GM12891 (cell line): ENCODE results near the gene ILDR2.

ENCODE experiments used
- POLR2A ChIP-seq: IDR thresholded peaks from 2 replicates; pipeline ENCODE4 v1.6.1; 2011; ENCODE audit warnings: low read depth, low read length, control low read depth
- POLR2AphosphoS5 ChIP-seq: IDR thresholded peaks from 2 replicates; pipeline ENCODE4 v1.6.1; 2011; ENCODE audit warnings: low read depth, low read length, control low read depth
- SPI1 ChIP-seq: IDR thresholded peaks from 2 replicates; pipeline ENCODE4 v1.6.1; 2011; ENCODE audit warnings: low read depth, low read length, control low read depth
- TAF1 ChIP-seq: IDR thresholded peaks from 2 replicates; pipeline ENCODE4 v1.6.1; 2011; ENCODE audit warnings: low read depth, low read length, control low read depth

GRCh38 chr1:167016100-167016750 lies 40.9 kb upstream of the ILDR2 start:
- no peak for TF ChIP-seq POLR2AphosphoS5
- TF ChIP-seq POLR2A = no peak
- no peak for TF ChIP-seq SPI1
- no peak for TF ChIP-seq TAF1
